PC-3 (cell line): Measurements from ENCODE around the gene MAP2K5. TPM values are rescaled to one million over a fixed set of nuclear protein-coding genes. Genes with fewer than 3 reads are reported as not detected.

ENCODE experiments used
- ATAC-seq: fragments of 200-7000 bp; cut with Tn5 transposase; 2 replicates; pipeline ENCODE4 v1.9.1; 2020; ENCODE audit warnings: mild to moderate bottlenecking, moderate library complexity
- BruUV-seq: library from RNA; stranded (reverse); fragments of 400-500 nt; replicated peaks from 2 replicates; lab custom pipeline; 2021; lab: Mats Ljungman, UMichigan
- CTCF ChIA-PET: fragments of 300-600 bp; sonication (Branson Sonifier 250); formaldehyde crosslinking; loops from one replicate; lab custom pipeline; 2022; ENCODE audit warnings: antibody characterized with exemption; lab: Charles Lee
- POLR2A ChIA-PET: fragments of 300-600 bp; sonication (Branson Sonifier 250); formaldehyde crosslinking; loops from one replicate; lab custom pipeline; 2022; ENCODE audit warnings: antibody characterized with exemption; ENCODE audit not compliant: unreplicated experiment; lab: Charles Lee
- DNase-seq: peaks from one replicate; pipeline ENCODE4 v3.0.0-alpha.2; 2015
- H2AFZ ChIP-seq: fragments of 300-600 bp; sonication (generic); 2 replicates; pipeline ENCODE4 v1.6.0; 2016; ENCODE audit warnings: antibody characterized with exemption, low read length
- H3F3A ChIP-seq: fragments of 300-600 bp; sonication (generic); one replicate; pipeline ENCODE4 v1.6.0; 2017; ENCODE audit warnings: antibody characterized with exemption, low read length, control low read depth, mild to moderate bottlenecking; ENCODE audit not compliant: unreplicated experiment
- H3K27ac ChIP-seq: fragments of 300-600 bp; sonication (generic); 2 replicates; pipeline ENCODE4 v1.5.1; 2016; ENCODE audit warnings: mild to moderate bottlenecking, low read length
- H3K27me3 ChIP-seq: fragments of 300-600 bp; sonication (generic); 2 replicates; pipeline ENCODE4 v1.6.1; 2016; ENCODE audit warnings: low read length, mixed read lengths
- H3K36me3 ChIP-seq: fragments of 300-600 bp; sonication (generic); 2 replicates; pipeline ENCODE4 v1.6.1; 2016; ENCODE audit warnings: low read depth, mixed run types, low read length, mixed read lengths
- H3K4me1 ChIP-seq: fragments of 300-600 bp; sonication (generic); 2 replicates; pipeline ENCODE4 v1.5.1; 2016; ENCODE audit warnings: low read length; ENCODE audit not compliant: insufficient read depth
- H3K4me2 ChIP-seq: fragments of 300-600 bp; sonication (generic); 2 replicates; pipeline ENCODE4 v1.6.0; 2016; ENCODE audit warnings: low read length
- H3K4me3 ChIP-seq: fragments of 300-600 bp; sonication (generic); 2 replicates; pipeline ENCODE4 v1.5.1; 2016; ENCODE audit warnings: mild to moderate bottlenecking, low read length, mixed read lengths
- H3K79me2 ChIP-seq: fragments of 300-600 bp; sonication (generic); 2 replicates; pipeline ENCODE4 v1.6.1; 2017; ENCODE audit warnings: low read length, mixed read lengths
- H3K9ac ChIP-seq: fragments of 300-600 bp; sonication (generic); 2 replicates; pipeline ENCODE4 v1.6.0; 2016; ENCODE audit warnings: mild to moderate bottlenecking, low read length
- H3K9me2 ChIP-seq: fragments of 300-600 bp; sonication (generic); replicated peaks from 2 replicates; pipeline ENCODE4 v1.6.1; 2016; ENCODE audit warnings: mixed run types, low read length, mixed read lengths
- H3K9me3 ChIP-seq: fragments of 300-600 bp; sonication (generic); 2 replicates; pipeline ENCODE4 v1.6.1; 2016; ENCODE audit warnings: low read length, mixed read lengths
- H4K20me1 ChIP-seq: fragments of 300-600 bp; sonication (generic); 2 replicates; pipeline ENCODE4 v1.6.1; 2016; ENCODE audit warnings: low read length, mixed read lengths
- CTCF ChIP-seq: fragments of 300-600 bp; sonication (generic); conservative IDR thresholded peaks from 2 replicates; pipeline ENCODE4 v1.5.1; 2017; ENCODE audit warnings: antibody characterized with exemption, low read depth, mild to moderate bottlenecking, low read length
- EZH2 ChIP-seq: fragments of 300-600 bp; sonication (generic); IDR thresholded peaks from one replicate; pipeline ENCODE4 v1.6.1; 2017; ENCODE audit warnings: antibody characterized with exemption, mild to moderate bottlenecking, low read length; ENCODE audit not compliant: unreplicated experiment
- EZH2phosphoT487 ChIP-seq: fragments of 300-600 bp; sonication (generic); IDR thresholded peaks from 2 replicates; pipeline ENCODE4 v1.6.1; 2018; ENCODE audit warnings: mild to moderate bottlenecking, antibody characterized with exemption, low read length, borderline replicate concordance
- intact Hi-C: fragments of 100-400 bp; cut with micrococcal nuclease; formaldehyde crosslinking; loops from 2 replicates; pipeline ENCODE4 v1.9.0; 2023
- total RNA-seq: library from RNA; depleted of rRNA; stranded (reverse); fragments of >200 nt; gene quantifications from 2 replicates; pipeline ENCODE4 v1.2.3, GENCODE V29; 2014

The MAP2K5 gene
- total RNA-seq, 1 experiment from 2014 or later: 5.5 TPM

- ChIA-PET POLR2A (no interaction called here), CTCF (no interaction called here)
- TF ChIP-seq EZH2phosphoT487: no peak
- TF ChIP-seq EZH2: no peak
- TF ChIP-seq CTCF: no peak
- Histone ChIP-seq H4K20me1 (no peaks in the 10 kb centered on the region), H3K27me3 (no peaks in the 10 kb centered on the region), H2AFZ (no peak overlapping the region), H3K9me3 (no peaks in the 10 kb centered on the region), H3K36me3 (no peaks in the 10 kb centered on the region), H3K4me3 (no peak overlapping the region), H3K4me1 (no peaks in the 10 kb centered on the region), H3K27ac (no peak overlapping the region), H3F3A (no peaks in the 10 kb centered on the region), H3K9me2 (no peaks in the 10 kb centered on the region), H3K79me2 (no peaks in the 10 kb centered on the region), H3K9ac (no peak overlapping the region), H3K4me2 (no peak overlapping the region)
- BruUV-seq: no TSS peak
- intact Hi-C loops: no loop called here
- DNase-seq (no peak), ATAC-seq (no peak)
Measured at GRCh38 chr15:67815036-67815592, 272.6 kb downstream of the MAP2K5 start.

- H2AFZ ChIP-seq: no peak overlapping the region
- H3K9me2 ChIP-seq: no peaks in the 10 kb centered on the region
- no peaks in the 10 kb centered on the region for H3K36me3 ChIP-seq
- no peaks in the 10 kb centered on the region for H3K9me3 ChIP-seq
- intact Hi-C loops: no loop called here
- POLR2A ChIA-PET: no interaction called here
- H3K79me2 ChIP-seq: no peaks in the 10 kb centered on the region
- no peak overlapping the region for H3K27ac ChIP-seq
- no peak overlapping the region for H3K4me3 ChIP-seq
- no peak overlapping the region for H3K9ac ChIP-seq
- H3K4me2 ChIP-seq: no peak overlapping the region
- H3K27me3 ChIP-seq: peaks cover 6% of the 10 kb centered on the region
- no TSS peak for BruUV-seq
- CTCF ChIA-PET: no interaction called here
- no peaks in the 10 kb centered on the region for H3K4me1 ChIP-seq
- no peaks in the 10 kb centered on the region for H4K20me1 ChIP-seq
- ATAC-seq (no peak), DNase-seq (no peak)
- TF ChIP-seq EZH2phosphoT487 (no peak), EZH2 (no peak)
- H3F3A ChIP-seq: no peaks in the 10 kb centered on the region
Measured at GRCh38 chr15:67816668-67817067, 274.2 kb downstream of the MAP2K5 start.

GRCh38 chr15:67818464-67818863, 276.0 kb downstream of the MAP2K5 start:
- no peaks in the 10 kb centered on the region for H4K20me1 ChIP-seq
- H3K27ac ChIP-seq: no peak overlapping the region
- ATAC-seq (no peak), DNase-seq (no peak)
- peaks cover 21% of the 10 kb centered on the region for H3K27me3 ChIP-seq
- no peaks in the 10 kb centered on the region for H3F3A ChIP-seq
- H3K79me2 ChIP-seq: no peaks in the 10 kb centered on the region
- no peaks in the 10 kb centered on the region for H3K36me3 ChIP-seq
- H3K4me2 ChIP-seq: no peak overlapping the region
- CTCF ChIA-PET: no interaction called here
- intact Hi-C loops: no loop called here
- H3K4me3 ChIP-seq: no peak overlapping the region
- POLR2A ChIA-PET: no interaction called here
- no peaks in the 10 kb centered on the region for H3K9me3 ChIP-seq
- no peaks in the 10 kb centered on the region for H3K9me2 ChIP-seq
- no peak overlapping the region for H3K9ac ChIP-seq
- TF ChIP-seq CTCF: no peak
- no peak for TF ChIP-seq EZH2phosphoT487
- H2AFZ ChIP-seq: no peak overlapping the region
- no peaks in the 10 kb centered on the region for H3K4me1 ChIP-seq
- BruUV-seq: no TSS peak
